Subcutaneous adipose tissue (tissue), 4 donors: ENCODE measurements around the gene ATP6V0A4. TPM values are rescaled to one million over a fixed set of nuclear protein-coding genes. Genes with fewer than 3 reads are reported as not detected.

ENCODE experiments used
- CTCF ChIP-seq: fragments of 450-650 bp; IDR thresholded peaks from one replicate; pipeline ENCODE4 v1.5.1; 2016; ENCODE audit warnings: low read depth, mild to moderate bottlenecking, control low read depth, antibody characterized with exemption, moderate library complexity
- total RNA-seq, 4 donors: library from RNA; depleted of rRNA; stranded (reverse); fragments of >200 nt; gene quantifications; one replicate each; pipeline ENCODE4 v1.1.0, GENCODE V29; 2016

ATP6V0A4 gene
- total RNA-seq, 4 donors from 2014 or later = not detected

GRCh38 chr7:138738114-138738513, 59.9 kb downstream of the ATP6V0A4 start:
- no peak for TF ChIP-seq CTCF

DNA sequence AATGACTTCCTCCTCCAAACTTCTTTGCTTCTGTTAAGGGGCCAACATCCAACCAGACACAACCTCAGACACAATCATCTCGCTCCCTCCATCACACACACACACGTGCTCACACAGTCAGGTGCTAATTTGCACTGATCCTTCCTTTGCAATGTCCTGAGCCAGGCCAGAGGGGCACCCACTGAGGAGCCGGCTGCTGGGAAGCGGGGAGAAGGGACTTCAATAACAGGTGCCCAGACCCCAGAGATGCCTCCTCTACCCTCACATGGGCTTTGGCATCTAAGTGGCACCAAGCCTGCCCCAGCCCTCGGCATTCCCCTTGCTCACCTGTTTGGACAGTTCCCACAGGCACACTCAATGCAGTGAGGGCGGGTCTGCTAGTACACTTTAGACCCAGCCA, 62.6 kb downstream of the ATP6V0A4 start:
- no peak for TF ChIP-seq CTCF

GRCh38 chr7:138729444-138729843, 68.6 kb downstream of the ATP6V0A4 start:
- no peak for TF ChIP-seq CTCF

GRCh38 chr7:138727336-138728099, 70.5 kb downstream of the ATP6V0A4 start:
- TF ChIP-seq CTCF = no peak

- TF ChIP-seq CTCF = no peak
These were observed 71.7 kb downstream of the ATP6V0A4 start for GRCh38 chr7:138726288-138726687.

GRCh38 chr7:138720286-138720685, 77.7 kb downstream of the ATP6V0A4 start:
- no peak for TF ChIP-seq CTCF

DNA sequence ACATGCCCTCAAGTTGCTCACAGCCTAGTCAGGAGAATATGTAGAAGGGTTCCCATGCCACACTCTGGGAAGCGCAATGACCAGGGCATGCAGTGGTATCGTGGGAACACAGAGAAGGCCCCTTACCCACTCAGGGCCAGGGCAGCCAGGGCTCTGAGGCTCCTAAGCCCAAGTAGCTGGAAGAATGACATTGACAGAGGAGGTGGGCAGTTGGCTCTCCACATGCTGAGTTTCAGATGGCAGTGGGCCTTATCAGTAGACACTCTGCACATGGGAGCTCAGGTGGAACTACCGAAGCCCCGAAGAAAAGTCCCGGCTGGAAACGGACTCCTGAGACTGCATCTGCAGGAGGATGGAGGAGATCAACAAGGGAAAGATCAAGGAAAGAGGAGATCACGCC, 81.1 kb downstream of the ATP6V0A4 start:
- TF ChIP-seq CTCF = no peak
